Thyroid gland (tissue), 4 donors: ENCODE results near the gene GARS1. TPM values are rescaled to one million over a fixed set of nuclear protein-coding genes. Genes with fewer than 3 reads are reported as not detected.

Experiments
- DNase-seq, 2 donors: peaks; one replicate each; pipeline ENCODE4 v3.0.0-alpha.2; 2019
- H3K27ac ChIP-seq, 3 donors: fragments of 200-600 bp; sonication (generic); 1 replicate in 2 of 3; 2 replicates in 1 of 3; pipeline ENCODE4 v1.5.1; 2016 to 2019; ENCODE audit warnings: mild to moderate bottlenecking in 1 of 3, moderate library complexity in 1 of 3
- H3K27me3 ChIP-seq: fragments of 200-600 bp; sonication (generic); one replicate; pipeline ENCODE4 v1.5.1; 2019
- H3K36me3 ChIP-seq, 2 donors: fragments of 200-600 bp; sonication (generic); one replicate each; pipeline ENCODE4 v1.5.1; 2016 to 2019
- H3K4me1 ChIP-seq, 2 donors: fragments of 200-600 bp; sonication (generic); one replicate each; pipeline ENCODE4 v1.5.1; 2017 to 2019
- H3K4me3 ChIP-seq, 3 donors: fragments of 200-600 bp; sonication (generic); replicated peaks in 1 of 3; 1 replicate in 2 of 3; 2 replicates in 1 of 3; pipeline ENCODE4 v1.5.1; 2016; ENCODE audit warnings: mild to moderate bottlenecking in 1 of 3
- H3K9me3 ChIP-seq: fragments of 200-600 bp; sonication (generic); one replicate; pipeline ENCODE4 v1.5.1; 2017
- CTCF ChIP-seq, 6 experiments: fragments of 200-600 bp in 3 of 6; fragments of 450-650 bp in 3 of 6; sonication (generic) in 3 of 6; IDR thresholded peaks; one replicate each; pipeline ENCODE4 v1.5.1; 2016 to 2019; ENCODE audit warnings: antibody characterized with exemption in 6 of 6, mild to moderate bottlenecking in 2 of 6, inconsistent platforms in 1 of 6, moderate library complexity in 1 of 6
- POLR2A ChIP-seq, 2 donors: fragments of 450-650 bp; IDR thresholded peaks; one replicate each; pipeline ENCODE4 v1.6.1; 2017; ENCODE audit warnings: antibody characterized with exemption in 2 of 2, mild to moderate bottlenecking in 2 of 2, moderate library complexity in 1 of 2
- WGBS, 2 donors: methylation state at CpG; one replicate each; pipeline ENCODE4 v1.1.5; 2017; 5-methylcytosine and 5-hydroxymethylcytosine counted together
- intact Hi-C: fragments of 100-400 bp; cut with DNase I; formaldehyde crosslinking; loops from one replicate; pipeline ENCODE4 v1.15.1; 2023
- total RNA-seq, 4 donors: library from RNA; depleted of rRNA; stranded (reverse); fragments of >200 nt; gene quantifications; one replicate each; pipeline ENCODE4 v1.2.3, GENCODE V29; 2016

GARS1 gene
- total RNA-seq, 4 donors from 2014 or later, result 59.7 to 79.2 (median 72.9) TPM

GRCh38 chr7:30613366-30614325 lies 19.0 kb downstream of the GARS1 start:
- Histone ChIP-seq H3K4me1 (no peaks in the 10 kb centered on the region), H3K36me3 (peaks cover 36 to 38% of the 10 kb centered on the region in 2 donors), H3K27ac (no peak overlapping the region), H3K27me3 (no peaks in the 10 kb centered on the region), H3K4me3 (no peak overlapping the region), H3K9me3 (no peaks in the 10 kb centered on the region)
- WGBS, 2 donors, result 94 to 96% methylated on average over 4 of the region's 4 CpGs
- intact Hi-C loops, result no loop called here
- DNase-seq, result no peak
- no peak for TF ChIP-seq CTCF (IDR thresholded peaks at IDR 0.05)
- TF ChIP-seq POLR2A (IDR thresholded peaks at IDR 0.05), result no peak

GRCh38 chr7:30616318-30616717 lies 21.6 kb downstream of the GARS1 start:
- no peaks in the 10 kb centered on the region for H3K9me3 ChIP-seq
- no peak for TF ChIP-seq CTCF (IDR thresholded peaks at IDR 0.05)
- TF ChIP-seq POLR2A (IDR thresholded peaks at IDR 0.05), result no peak
- H3K36me3 ChIP-seq, result peaks cover 35 to 41% of the 10 kb centered on the region in 2 donors
- intact Hi-C loops, result no loop called here
- H3K27ac ChIP-seq, result no peak overlapping the region
- H3K4me1 ChIP-seq, result no peaks in the 10 kb centered on the region
- no peak overlapping the region for H3K4me3 ChIP-seq
- DNase-seq, result no peak
- H3K27me3 ChIP-seq, result no peaks in the 10 kb centered on the region
- WGBS, 2 donors, result 91 to 96% methylated on average over 4 of the region's 4 CpGs

GRCh38 chr7:30617359-30617758 lies 22.7 kb downstream of the GARS1 start:
- Histone ChIP-seq H3K4me1 (no peaks in the 10 kb centered on the region), H3K36me3 (peaks cover 42 to 44% of the 10 kb centered on the region in 2 donors), H3K9me3 (no peaks in the 10 kb centered on the region), H3K27me3 (no peaks in the 10 kb centered on the region), H3K27ac (no peak overlapping the region), H3K4me3 (no peak overlapping the region)
- WGBS, 2 donors, result 82% methylated on average over 2 of the region's 2 CpGs
- DNase-seq, result no peak
- TF ChIP-seq CTCF (IDR thresholded peaks at IDR 0.05), result no peak
- no peak for TF ChIP-seq POLR2A (IDR thresholded peaks at IDR 0.05)
- intact Hi-C loops, result no loop called here

- 92 to 96% methylated on average over 4 of the region's 4 CpGs for WGBS, 2 donors
- DNase-seq, result no peak
- Histone ChIP-seq H3K4me1 (no peaks in the 10 kb centered on the region), H3K9me3 (no peaks in the 10 kb centered on the region), H3K27ac (no peak overlapping the region), H3K27me3 (no peaks in the 10 kb centered on the region), H3K4me3 (no peak overlapping the region), H3K36me3 (peaks cover 38 to 48% of the 10 kb centered on the region in 2 donors)
- intact Hi-C loops, result no loop called here
- TF ChIP-seq POLR2A (IDR thresholded peaks at IDR 0.05) (no peak), CTCF (IDR thresholded peaks at IDR 0.05) (no peak)
Observed at GRCh38 chr7:30618080-30618676, 23.5 kb downstream of the GARS1 start.

GRCh38 chr7:30618961-30619360 lies 24.3 kb downstream of the GARS1 start:
- intact Hi-C loops, result no loop called here
- no peak overlapping the region for H3K4me3 ChIP-seq
- H3K27me3 ChIP-seq, result no peaks in the 10 kb centered on the region
- H3K36me3 ChIP-seq, result peaks cover 38 to 52% of the 10 kb centered on the region in 2 donors
- H3K27ac ChIP-seq, result no peak overlapping the region
- no peak for TF ChIP-seq POLR2A (IDR thresholded peaks at IDR 0.05)
- DNase-seq, result no peak
- H3K4me1 ChIP-seq, result no peaks in the 10 kb centered on the region
- 67 to 82% methylated on average over 1 of the region's 1 CpG for WGBS, 2 donors
- no peaks in the 10 kb centered on the region for H3K9me3 ChIP-seq
